OCI-LY3 (cell line): Measurements from ENCODE around the gene TBC1D3I.
"Not testable (repeated sequence)": the region's sequence is repeated elsewhere in the genome, so short reads cannot be mapped to it uniquely, and the experiment has no call there.

Experiments used
- H2AFZ ChIP-seq: fragments of 200-600, 300-600 bp; shearing (Covaris generic); 2 replicates; pipeline ENCODE4 v1.6.0; 2014; ENCODE audit warnings: antibody characterized with exemption, low read depth, low read length
- H3K27ac ChIP-seq: fragments of 200-600, 300-600 bp; sonication (generic); 2 replicates; pipeline ENCODE4 v1.5.1; 2014; ENCODE audit warnings: mild to moderate bottlenecking, low read length, moderate library complexity, mixed read lengths
- H3K27me3 ChIP-seq: fragments of 200-600, 300-600 bp; sonication (generic); 2 replicates; pipeline ENCODE4 v1.6.1; 2014; ENCODE audit warnings: low read depth, low read length, mixed read lengths
- H3K36me3 ChIP-seq: fragments of 200-600, 300-600 bp; sonication (generic); replicated peaks from 2 replicates; pipeline ENCODE3; 2014; ENCODE audit warnings: low read depth, low read length, mixed read lengths
- H3K4me1 ChIP-seq: fragments of 300-600, 200-600 bp; sonication (generic); 2 replicates; pipeline ENCODE4 v1.6.1; 2014; ENCODE audit warnings: low read length, mixed read lengths
- H3K4me2 ChIP-seq: fragments of 200-600, 300-600 bp; sonication (generic); 2 replicates; pipeline ENCODE4 v1.6.1; 2014; ENCODE audit warnings: low read length, mixed read lengths
- H3K4me3 ChIP-seq: fragments of 300-600, 200-600 bp; sonication (generic); 2 replicates; pipeline ENCODE4 v1.5.1; 2014; ENCODE audit warnings: antibody characterized with exemption, mild to moderate bottlenecking, low read length, moderate library complexity
- H3K79me2 ChIP-seq: fragments of 300-600, 200-600 bp; shearing (Covaris generic); 2 replicates; pipeline ENCODE4 v1.6.1; 2014; ENCODE audit warnings: mild to moderate bottlenecking, low read length, mixed read lengths
- H3K9ac ChIP-seq: fragments of 300-600, 200-600 bp; shearing (Covaris generic); 2 replicates; pipeline ENCODE4 v1.6.0; 2014; ENCODE audit warnings: mild to moderate bottlenecking, low read length, moderate library complexity
- H3K9me3 ChIP-seq: fragments of 200-600, 300-600 bp; shearing (Covaris generic); 2 replicates; pipeline ENCODE4 v1.6.1; 2014; ENCODE audit warnings: low read length, mixed read lengths; ENCODE audit not compliant: insufficient read depth
- H4K20me1 ChIP-seq: fragments of 200-600, 300-600 bp; sonication (generic); 2 replicates; pipeline ENCODE4 v1.6.1; 2016; ENCODE audit warnings: low read length, mixed read lengths; ENCODE audit not compliant: insufficient read depth

TBC1D3I gene

GRCh38 chr17:36264470-36264869 lies at the start of gene TBC1D3I:
Gene TBC1D3I, minus strand, starts transcription at chr17:36264570. Its CDS starts 1,585 bp downstream, at chr17:36262985.
- H2AFZ ChIP-seq, H3K4me2 ChIP-seq: not testable (repeated sequence)

GRCh38 chr17:36295161-36295560 lies 30.8 kb upstream of the TBC1D3I start:
- not testable (repeated sequence) for H3K4me3 ChIP-seq, H3K36me3 ChIP-seq, H4K20me1 ChIP-seq, H3K27ac ChIP-seq, H2AFZ ChIP-seq, H3K27me3 ChIP-seq, H3K9me3 ChIP-seq, H3K4me2 ChIP-seq, H3K79me2 ChIP-seq, H3K9ac ChIP-seq, H3K4me1 ChIP-seq

More at GRCh38 chr17:36264470-36264869, at the start of gene TBC1D3I:
- not testable (repeated sequence) for H3K4me1 ChIP-seq, H3K79me2 ChIP-seq, H4K20me1 ChIP-seq, H3K36me3 ChIP-seq, H3K27me3 ChIP-seq, H3K4me3 ChIP-seq, H3K9me3 ChIP-seq, H3K27ac ChIP-seq, H3K9ac ChIP-seq

- H3K27me3 ChIP-seq, H2AFZ ChIP-seq, H3K9ac ChIP-seq, H3K79me2 ChIP-seq, H3K4me3 ChIP-seq, H3K27ac ChIP-seq, H3K9me3 ChIP-seq, H3K4me2 ChIP-seq, H3K4me1 ChIP-seq, H4K20me1 ChIP-seq, H3K36me3 ChIP-seq: not testable (repeated sequence)
Observed at GRCh38 chr17:36289965-36290612, 25.7 kb upstream of the TBC1D3I start.

GRCh38 chr17:36284219-36284618 lies 19.8 kb upstream of the TBC1D3I start:
- not testable (repeated sequence) for H3K9me3 ChIP-seq

GRCh38 chr17:36283256-36283655 lies 18.9 kb upstream of the TBC1D3I start:
- not testable (repeated sequence) for H3K9ac ChIP-seq, H3K36me3 ChIP-seq, H3K9me3 ChIP-seq, H2AFZ ChIP-seq, H3K4me3 ChIP-seq, H3K4me1 ChIP-seq, H4K20me1 ChIP-seq, H3K79me2 ChIP-seq, H3K27me3 ChIP-seq, H3K27ac ChIP-seq, H3K4me2 ChIP-seq

More at GRCh38 chr17:36284219-36284618, 19.8 kb upstream of the TBC1D3I start:
- not testable (repeated sequence) for H3K9ac ChIP-seq, H3K4me2 ChIP-seq, H3K4me3 ChIP-seq, H3K27me3 ChIP-seq, H3K4me1 ChIP-seq, H3K79me2 ChIP-seq, H4K20me1 ChIP-seq, H3K36me3 ChIP-seq, H3K27ac ChIP-seq, H2AFZ ChIP-seq

- H4K20me1 ChIP-seq, H3K36me3 ChIP-seq, H3K4me2 ChIP-seq, H3K9me3 ChIP-seq, H3K4me3 ChIP-seq, H3K4me1 ChIP-seq, H3K79me2 ChIP-seq, H2AFZ ChIP-seq, H3K27ac ChIP-seq, H3K9ac ChIP-seq, H3K27me3 ChIP-seq: not testable (repeated sequence)
Observed at GRCh38 chr17:36242046-36242445, 22.3 kb downstream of the TBC1D3I start.

GRCh38 chr17:36229644-36230043 lies 34.7 kb downstream of the TBC1D3I start:
- H3K79me2 ChIP-seq, H3K27ac ChIP-seq, H3K9me3 ChIP-seq, H3K4me1 ChIP-seq, H3K36me3 ChIP-seq, H3K27me3 ChIP-seq, H4K20me1 ChIP-seq, H2AFZ ChIP-seq, H3K4me2 ChIP-seq, H3K4me3 ChIP-seq, H3K9ac ChIP-seq: not testable (repeated sequence)

- not testable (repeated sequence) for H3K79me2 ChIP-seq, H3K4me2 ChIP-seq, H3K9me3 ChIP-seq, H3K9ac ChIP-seq, H3K4me3 ChIP-seq, H3K36me3 ChIP-seq, H4K20me1 ChIP-seq, H3K27me3 ChIP-seq, H2AFZ ChIP-seq, H3K27ac ChIP-seq, H3K4me1 ChIP-seq
Observed at GRCh38 chr17:36222967-36223366, 41.4 kb downstream of the TBC1D3I start.

GRCh38 chr17:36221581-36222100 lies 42.7 kb downstream of the TBC1D3I start:
- H3K9ac ChIP-seq, H4K20me1 ChIP-seq, H3K27me3 ChIP-seq, H2AFZ ChIP-seq, H3K27ac ChIP-seq, H3K4me1 ChIP-seq, H3K4me2 ChIP-seq, H3K9me3 ChIP-seq, H3K36me3 ChIP-seq, H3K79me2 ChIP-seq, H3K4me3 ChIP-seq: not testable (repeated sequence)
